IMR-90 (cell line): ENCODE results near the gene MDH1B. TPM values are rescaled to one million over a fixed set of nuclear protein-coding genes. Genes with fewer than 3 reads are reported as not detected.

Experiments used
- ATAC-seq: fragments of 200-7000 bp; cut with Tn5 transposase; 2 replicates; pipeline ENCODE4 v1.9.1; 2020; ENCODE audit warnings: low read depth, mild to moderate bottlenecking, moderate library complexity
- BruUV-seq: library from RNA; stranded (reverse); fragments of 400-500 nt; replicated peaks from 2 replicates; lab custom pipeline; 2021; lab: Mats Ljungman, UMichigan
- CTCF ChIA-PET: fragments of 300-600 bp; formaldehyde crosslinking; extraction: SDS; loops from one replicate; lab custom pipeline; 2021; ENCODE audit warnings: antibody characterized with exemption; lab: Yijun Ruan, JAX
- POLR2A ChIA-PET: fragments of 300-600 bp; sonication (Branson Sonifier 250); formaldehyde crosslinking; loops from one replicate; lab custom pipeline; 2022; ENCODE audit warnings: antibody characterized with exemption; ENCODE audit not compliant: unreplicated experiment; lab: Charles Lee
- DNase-seq: peaks from one replicate; pipeline ENCODE4 v3.0.0; 2013
- H2AFZ ChIP-seq: replicated peaks from 2 replicates; pipeline ENCODE3; 2013; ENCODE audit warnings: low read length, mild to moderate bottlenecking; ENCODE audit not compliant: poor library complexity
- H2AK5ac ChIP-seq: 2 replicates; pipeline ENCODE4 v1.6.1; 2013; ENCODE audit warnings: low read depth, low read length, inconsistent platforms
- H2AK9ac ChIP-seq: replicated peaks from 2 replicates; pipeline ENCODE3; 2013; ENCODE audit warnings: mild to moderate bottlenecking, low read depth, low read length, moderate library complexity; ENCODE audit not compliant: poor library complexity
- H2BK120ac ChIP-seq: 2 replicates; pipeline ENCODE4 v1.6.1; 2013; ENCODE audit warnings: low read depth, low read length, inconsistent platforms
- H2BK15ac ChIP-seq: 3 replicates; pipeline ENCODE4 v1.6.1; 2013; ENCODE audit warnings: low read depth, low read length, inconsistent platforms
- H2BK20ac ChIP-seq: 2 replicates; pipeline ENCODE4 v1.6.1; 2013; ENCODE audit warnings: low read depth, mild to moderate bottlenecking, inconsistent platforms, low read length, moderate library complexity
- H2BK5ac ChIP-seq: 2 replicates; pipeline ENCODE4 v1.6.1; 2013; ENCODE audit warnings: mild to moderate bottlenecking, low read depth, low read length, inconsistent platforms; ENCODE audit not compliant: poor library complexity, severe bottlenecking
- H3K14ac ChIP-seq: replicated peaks from 2 replicates; pipeline ENCODE4 v1.6.1; 2013; ENCODE audit warnings: low read depth, low read length, inconsistent platforms
- H3K18ac ChIP-seq: 2 replicates; pipeline ENCODE4 v1.6.1; 2013; ENCODE audit warnings: low read depth, low read length, control low read depth
- H3K23ac ChIP-seq: 2 replicates; pipeline ENCODE4 v1.6.1; 2013; ENCODE audit warnings: low read depth, low read length, inconsistent platforms
- H3K27ac ChIP-seq: 2 replicates; pipeline ENCODE4 v1.5.1; 2013; ENCODE audit warnings: mild to moderate bottlenecking, control low read depth, low read length; ENCODE audit not compliant: insufficient read depth
- H3K27me3 ChIP-seq: 2 replicates; pipeline ENCODE4 v1.6.1; 2013; ENCODE audit warnings: low read length; ENCODE audit not compliant: control insufficient read depth, insufficient read depth
- H3K36me3 ChIP-seq: 2 replicates; pipeline ENCODE4 v1.6.1; 2013; ENCODE audit warnings: low read length, mixed read lengths; ENCODE audit not compliant: control insufficient read depth, insufficient read depth
- H3K4ac ChIP-seq: 2 replicates; pipeline ENCODE4 v1.6.1; 2013; ENCODE audit warnings: low read depth, low read length, inconsistent platforms
- H3K4me1 ChIP-seq: 2 replicates; pipeline ENCODE4 v1.6.1; 2013; ENCODE audit warnings: low read length, mixed read lengths; ENCODE audit not compliant: control insufficient read depth, insufficient read depth
- H3K4me2 ChIP-seq: 2 replicates; pipeline ENCODE4 v1.6.1; 2013; ENCODE audit warnings: low read depth, mild to moderate bottlenecking, control low read depth, low read length, moderate library complexity
- H3K4me3 ChIP-seq: 2 replicates; pipeline ENCODE4 v1.5.1; 2013; ENCODE audit warnings: low read depth, mild to moderate bottlenecking, control low read depth, low read length, moderate library complexity; ENCODE audit not compliant: insufficient read depth
- H3K56ac ChIP-seq: 2 replicates; pipeline ENCODE4 v1.6.1; 2013; ENCODE audit warnings: low read length, inconsistent platforms; ENCODE audit not compliant: insufficient read depth; ENCODE audit errors: extremely low read depth
- H3K79me1 ChIP-seq, 2 experiments: 2 replicates each; pipeline ENCODE4 v1.6.1; 2013; ENCODE audit warnings: low read length in 2 of 2, inconsistent platforms in 1 of 2, low read depth in 1 of 2
- H3K9ac ChIP-seq: 2 replicates; pipeline ENCODE4 v1.6.1; 2013; ENCODE audit warnings: low read depth, low read length, control low read depth
- H3K9me1 ChIP-seq: 2 replicates; pipeline ENCODE4 v1.6.1; 2013; ENCODE audit warnings: low read length, inconsistent platforms; ENCODE audit not compliant: insufficient read depth
- H3K9me3 ChIP-seq: 2 replicates; pipeline ENCODE4 v1.6.1; 2013; ENCODE audit warnings: low read length; ENCODE audit not compliant: control insufficient read depth, insufficient read depth
- H4K20me1 ChIP-seq: 2 replicates; pipeline ENCODE4 v1.6.1; 2013; ENCODE audit warnings: low read length, inconsistent platforms; ENCODE audit not compliant: insufficient read depth
- H4K5ac ChIP-seq: 2 replicates; pipeline ENCODE4 v1.6.1; 2013; ENCODE audit warnings: mild to moderate bottlenecking, low read depth, low read length, control low read depth
- H4K8ac ChIP-seq, 2 experiments: 2 replicates each; pipeline ENCODE4 v1.6.1; 2013; ENCODE audit warnings: low read depth in 2 of 2, low read length in 2 of 2, control low read depth in 1 of 2, inconsistent platforms in 1 of 2
- H4K91ac ChIP-seq: 2 replicates; pipeline ENCODE4 v1.6.1; 2013; ENCODE audit warnings: low read depth, low read length, inconsistent platforms; ENCODE audit not compliant: insufficient read depth
- FOS ChIP-seq: fragments of 150-350 bp; IDR thresholded peaks from 2 replicates; pipeline ENCODE4 v1.6.1; 2016; ENCODE audit warnings: low read depth, low read length
- dilution Hi-C: fragments of 300-500 bp; cut with HindIII; formaldehyde crosslinking; loops from one replicate; pipeline ENCODE4 v1.14.3; 2018; ENCODE audit warnings: low sequenced_read_pairs; ENCODE audit not compliant: unreplicated experiment
- in situ Hi-C: fragments of 300-500 bp; cut with MboI; formaldehyde crosslinking; loops from 3 replicates; pipeline ENCODE4 v1.14.3; 2019; ENCODE audit warnings: low sequenced_read_pairs, inconsistent platforms, mixed read lengths
- intact Hi-C: fragments of 100-400 bp; cut with micrococcal nuclease; formaldehyde crosslinking; loops from 2 replicates; pipeline ENCODE4 v1.10.0; 2022
- polyA plus RNA-seq, 3 experiments: library from polyadenylated mRNA; depleted of rRNA; stranded (reverse); fragments of >200 nt; gene quantifications; 2 replicates each; pipeline ENCODE4 v1.2.3, GENCODE V29; 2012; ENCODE audit warnings: low replicate concordance in 1 of 3
- total RNA-seq: library from RNA; depleted of rRNA; stranded (reverse); fragments of >200 nt; gene quantifications from 2 replicates; pipeline ENCODE4 v1.2.3, GENCODE V29; 2012

Gene MDH1B
- total and polyA plus RNA-seq, 2 of the 4 experiments (the other 2 are of a cell fraction): 0.38 to 0.54 TPM

DNA sequence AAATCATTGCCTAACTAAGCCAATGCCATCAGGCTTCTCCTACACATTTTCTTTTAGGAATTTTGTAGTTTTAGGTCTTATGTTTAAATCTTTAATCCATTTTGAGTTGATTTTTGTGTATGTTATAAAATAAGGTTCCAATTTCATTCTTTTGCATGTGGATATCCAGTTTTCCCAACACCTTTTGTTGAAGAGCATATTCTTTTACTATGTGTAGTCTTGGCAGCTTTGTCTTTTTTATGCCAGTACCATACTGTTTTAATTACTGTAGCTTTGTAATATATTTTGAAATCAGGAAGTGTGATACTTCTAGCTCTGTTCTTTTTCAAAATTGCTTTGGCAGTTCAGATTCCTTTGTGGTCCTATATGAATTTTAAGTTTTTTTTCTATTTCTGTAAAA, 11.3 kb upstream of the MDH1B start:
- H3K18ac ChIP-seq: no peak overlapping the region
- no peak overlapping the region for H3K23ac ChIP-seq
- ChIA-PET CTCF (no interaction called here), POLR2A (no interaction called here)
- no peak overlapping the region for H3K27ac ChIP-seq
- H2AK9ac ChIP-seq: no peak overlapping the region
- H3K79me1 ChIP-seq: no peaks in the 10 kb centered on the region; a peak in 2 of 4 replicates
- H2AK5ac ChIP-seq: no peak overlapping the region
- H3K27me3 ChIP-seq: no peaks in the 10 kb centered on the region
- BruUV-seq: no TSS peak
- ATAC-seq (no peak), DNase-seq (no peak)
- intact Hi-C loops (no loop called here), in situ Hi-C loops (loop anchor here (5.0 to 25.0 kb wide), 2 partner anchors 84 to 961 kb away; no protein-coding TSS in a partner anchor), dilution Hi-C loops (no loop called here)
- peaks cover 12% of the 10 kb centered on the region for H3K36me3 ChIP-seq
- no peak overlapping the region for H3K56ac ChIP-seq
- no peak overlapping the region for H2BK15ac ChIP-seq
- no peak overlapping the region for H3K4me2 ChIP-seq
- H4K20me1 ChIP-seq: no peaks in the 10 kb centered on the region
- H2BK120ac ChIP-seq: no peak overlapping the region
- H3K4me1 ChIP-seq: no peaks in the 10 kb centered on the region
- H4K8ac ChIP-seq: no peak overlapping the region
- no peaks in the 10 kb centered on the region for H3K9me3 ChIP-seq
- no peak overlapping the region for H3K14ac ChIP-seq
- no peaks in the 10 kb centered on the region for H3K9me1 ChIP-seq
- no peak for TF ChIP-seq FOS
- H4K5ac ChIP-seq: no peak overlapping the region
- H3K4ac ChIP-seq: no peak overlapping the region
- no peak overlapping the region for H2BK5ac ChIP-seq
- no peak overlapping the region for H2AFZ ChIP-seq
- no peak overlapping the region for H4K91ac ChIP-seq
- no peak overlapping the region for H3K9ac ChIP-seq
- no peak overlapping the region for H2BK20ac ChIP-seq
- H3K4me3 ChIP-seq: no peak overlapping the region
